Measurements from ENCODE around the gene TASP1.

Gene TASP1

GRCh38 chr20:13676682-13677081 is 38.0 kb upstream of the TASP1 start:
- Histone ChIP-seq H3K9ac (ENCODE audit: low read length) (no peak overlapping the region), H4K8ac (ENCODE audit: low read length) (no peak overlapping the region), H2BK12ac (ENCODE audit: low read length in 2 of 2) (no peak overlapping the region), H3K23ac (ENCODE audit: low read length in 2 of 2) (no peak overlapping the region), H3K9me3 (ENCODE audit: control insufficient read depth, low read length) (no peaks in the 10 kb centered on the region), H3K4ac (ENCODE audit: low read depth in 1 of 2, low read length in 2 of 2) (no peak overlapping the region), H3K36me3 (ENCODE audit: control insufficient read depth in 1 of 2, insufficient read depth in 2 of 2, low read depth in 1 of 2, low read length in 2 of 2) (no peaks in the 10 kb centered on the region), H3K27ac (ENCODE audit: low read length, poor library complexity, severe bottlenecking) (no peak overlapping the region), H3K79me1 (replicated peaks; ENCODE audit: low read length, poor library complexity, severe bottlenecking) (no peaks in the 10 kb centered on the region), H3K4me1 (ENCODE audit: control insufficient read depth, insufficient read depth, low read depth, low read length) (no peaks in the 10 kb centered on the region), H3K27me3 (ENCODE audit: control insufficient read depth in 1 of 2, insufficient read depth in 1 of 2, low read length in 2 of 2) (no peaks in the 10 kb centered on the region), H3K18ac (ENCODE audit: low read depth in 1 of 2, low read length in 2 of 2) (no peak overlapping the region), H3K14ac (ENCODE audit: low read length in 2 of 2) (no peak overlapping the region), H2BK120ac (ENCODE audit: low read depth, low read length) (no peak overlapping the region), H3K4me3 (ENCODE audit: insufficient read depth in 1 of 2, low read depth in 1 of 2, low read length in 2 of 2) (no peak overlapping the region), H2BK5ac (ENCODE audit: low read depth, low read length, poor library complexity, severe bottlenecking) (no peak overlapping the region), H3K4me2 (ENCODE audit: low read length, poor library complexity, severe bottlenecking) (no peak overlapping the region), H2AFZ (ENCODE audit: low read depth, low read length) (no peak overlapping the region), H2AK5ac (ENCODE audit: low read length, severe bottlenecking) (no peak overlapping the region), H4K91ac (ENCODE audit: low read length) (no peak overlapping the region), H2BK15ac (ENCODE audit: low read depth, poor library complexity, severe bottlenecking) (no peak overlapping the region)
- DNase-seq = no peak
- WGBS = no CpG with 5 or more reads among the region's 3 CpGs

- Histone ChIP-seq H3K4ac (ENCODE audit: low read depth in 1 of 2, low read length in 2 of 2) (no peak overlapping the region), H3K27me3 (ENCODE audit: control insufficient read depth in 1 of 2, insufficient read depth in 1 of 2, low read length in 2 of 2) (no peaks in the 10 kb centered on the region), H3K14ac (ENCODE audit: low read length in 2 of 2) (no peak overlapping the region), H3K27ac (ENCODE audit: low read length, poor library complexity, severe bottlenecking) (no peak overlapping the region), H3K4me1 (ENCODE audit: control insufficient read depth, insufficient read depth, low read depth, low read length) (no peaks in the 10 kb centered on the region), H3K36me3 (ENCODE audit: control insufficient read depth in 1 of 2, insufficient read depth in 2 of 2, low read depth in 1 of 2, low read length in 2 of 2) (no peaks in the 10 kb centered on the region), H3K18ac (ENCODE audit: low read depth in 1 of 2, low read length in 2 of 2) (no peak overlapping the region), H3K79me1 (replicated peaks; ENCODE audit: low read length, poor library complexity, severe bottlenecking) (no peaks in the 10 kb centered on the region), H4K91ac (ENCODE audit: low read length) (no peak overlapping the region), H3K4me3 (ENCODE audit: insufficient read depth in 1 of 2, low read depth in 1 of 2, low read length in 2 of 2) (peak overlapping the region in 1 of 2 experiments; percentile 13), H3K9me3 (ENCODE audit: control insufficient read depth, low read length) (no peaks in the 10 kb centered on the region), H2BK120ac (ENCODE audit: low read depth, low read length) (no peak overlapping the region), H2AK5ac (ENCODE audit: low read length, severe bottlenecking) (no peak overlapping the region), H3K9ac (ENCODE audit: low read length) (peak overlapping the region; percentile 33), H2BK15ac (ENCODE audit: low read depth, poor library complexity, severe bottlenecking) (no peak overlapping the region), H2AFZ (ENCODE audit: low read depth, low read length) (no peak overlapping the region), H2BK5ac (ENCODE audit: low read depth, low read length, poor library complexity, severe bottlenecking) (no peak overlapping the region), H3K4me2 (ENCODE audit: low read length, poor library complexity, severe bottlenecking) (no peak overlapping the region), H3K23ac (ENCODE audit: low read length in 2 of 2) (no peak overlapping the region), H2BK12ac (ENCODE audit: low read length in 2 of 2) (no peak overlapping the region), H4K8ac (ENCODE audit: low read length) (no peak overlapping the region)
- 100% methylated on average over 1 of the region's 3 CpGs for WGBS
- DNase-seq = no peak
These were observed 34.0 kb upstream of the TASP1 start for GRCh38 chr20:13672690-13673089.

- H4K91ac ChIP-seq (ENCODE audit: low read length) = no peak overlapping the region
- 82% methylated on average over 1 of the region's 1 CpG for WGBS
These were observed 33.2 kb upstream of the TASP1 start for GRCh38 chr20:13671916-13672378.

GRCh38 chr20:13671512-13671911 is 32.8 kb upstream of the TASP1 start:
- Histone ChIP-seq H3K27me3 (ENCODE audit: control insufficient read depth in 1 of 2, insufficient read depth in 1 of 2, low read length in 2 of 2) (no peaks in the 10 kb centered on the region), H2BK15ac (ENCODE audit: low read depth, poor library complexity, severe bottlenecking) (no peak overlapping the region), H3K4ac (ENCODE audit: low read depth in 1 of 2, low read length in 2 of 2) (no peak overlapping the region), H2BK120ac (ENCODE audit: low read depth, low read length) (no peak overlapping the region), H2BK12ac (ENCODE audit: low read length in 2 of 2) (no peak overlapping the region), H3K23ac (ENCODE audit: low read length in 2 of 2) (no peak overlapping the region), H4K8ac (ENCODE audit: low read length) (no peak overlapping the region), H3K27ac (ENCODE audit: low read length, poor library complexity, severe bottlenecking) (no peak overlapping the region), H3K18ac (ENCODE audit: low read depth in 1 of 2, low read length in 2 of 2) (no peak overlapping the region), H2AFZ (ENCODE audit: low read depth, low read length) (no peak overlapping the region), H3K4me1 (ENCODE audit: control insufficient read depth, insufficient read depth, low read depth, low read length) (no peaks in the 10 kb centered on the region), H2AK5ac (ENCODE audit: low read length, severe bottlenecking) (no peak overlapping the region), H3K4me3 (ENCODE audit: insufficient read depth in 1 of 2, low read depth in 1 of 2, low read length in 2 of 2) (peak overlapping the region in 1 of 2 experiments; percentile 11), H3K4me2 (ENCODE audit: low read length, poor library complexity, severe bottlenecking) (no peak overlapping the region), H2BK5ac (ENCODE audit: low read depth, low read length, poor library complexity, severe bottlenecking) (no peak overlapping the region), H3K9me3 (ENCODE audit: control insufficient read depth, low read length) (no peaks in the 10 kb centered on the region), H3K14ac (ENCODE audit: low read length in 2 of 2) (no peak overlapping the region), H4K91ac (ENCODE audit: low read length) (no peak overlapping the region), H3K36me3 (ENCODE audit: control insufficient read depth in 1 of 2, insufficient read depth in 2 of 2, low read depth in 1 of 2, low read length in 2 of 2) (no peaks in the 10 kb centered on the region), H3K9ac (ENCODE audit: low read length) (peak overlapping the region; percentile 76), H3K79me1 (replicated peaks; ENCODE audit: low read length, poor library complexity, severe bottlenecking) (no peaks in the 10 kb centered on the region)
- no CpG with 5 or more reads among the region's 2 CpGs for WGBS
- no peak for DNase-seq

More at GRCh38 chr20:13671916-13672378, 33.2 kb upstream of the TASP1 start:
- DNase-seq = no peak
- no peak overlapping the region for H3K4me2 ChIP-seq (ENCODE audit: low read length, poor library complexity, severe bottlenecking)
- H3K14ac ChIP-seq (ENCODE audit: low read length in 2 of 2) = no peak overlapping the region
- no peak overlapping the region for H2BK12ac ChIP-seq (ENCODE audit: low read length in 2 of 2)
- no peaks in the 10 kb centered on the region for H3K27me3 ChIP-seq (ENCODE audit: control insufficient read depth in 1 of 2, insufficient read depth in 1 of 2, low read length in 2 of 2)
- no peak overlapping the region for H4K8ac ChIP-seq (ENCODE audit: low read length)
- no peak overlapping the region for H2BK120ac ChIP-seq (ENCODE audit: low read depth, low read length)
- H2BK15ac ChIP-seq (ENCODE audit: low read depth, poor library complexity, severe bottlenecking) = no peak overlapping the region
- peak overlapping the region in 1 of 2 experiments; percentile 13 for H3K4me3 ChIP-seq (ENCODE audit: insufficient read depth in 1 of 2, low read depth in 1 of 2, low read length in 2 of 2)
- no peak overlapping the region for H2BK5ac ChIP-seq (ENCODE audit: low read depth, low read length, poor library complexity, severe bottlenecking)
- no peak overlapping the region for H2AFZ ChIP-seq (ENCODE audit: low read depth, low read length)
- no peaks in the 10 kb centered on the region for H3K79me1 ChIP-seq (replicated peaks; ENCODE audit: low read length, poor library complexity, severe bottlenecking)
- H3K36me3 ChIP-seq (ENCODE audit: control insufficient read depth in 1 of 2, insufficient read depth in 2 of 2, low read depth in 1 of 2, low read length in 2 of 2) = no peaks in the 10 kb centered on the region
- H3K4me1 ChIP-seq (ENCODE audit: control insufficient read depth, insufficient read depth, low read depth, low read length) = no peaks in the 10 kb centered on the region
- H2AK5ac ChIP-seq (ENCODE audit: low read length, severe bottlenecking) = no peak overlapping the region
- no peak overlapping the region for H3K23ac ChIP-seq (ENCODE audit: low read length in 2 of 2)
- H3K9ac ChIP-seq (ENCODE audit: low read length) = peak overlapping the region; percentile 76
- H3K18ac ChIP-seq (ENCODE audit: low read depth in 1 of 2, low read length in 2 of 2) = no peak overlapping the region
- H3K27ac ChIP-seq (ENCODE audit: low read length, poor library complexity, severe bottlenecking) = no peak overlapping the region
- no peak overlapping the region for H3K4ac ChIP-seq (ENCODE audit: low read depth in 1 of 2, low read length in 2 of 2)
- no peaks in the 10 kb centered on the region for H3K9me3 ChIP-seq (ENCODE audit: control insufficient read depth, low read length)
